Thymus (tissue), 11 donors: Measurements from ENCODE around the gene ALG12. TPM values are rescaled to one million over a fixed set of nuclear protein-coding genes. Genes with fewer than 3 reads are reported as not detected.

Experiments
- DNase-seq, 9 donors: peaks; one replicate each; pipeline ENCODE4 v3.0.0-alpha.2; 2013; ENCODE audit warnings: low spot score in 9 of 9, low read depth in 6 of 9, missing footprints in 1 of 9
- H3K27ac ChIP-seq, 2 donors: one replicate each; pipeline ENCODE4 v1.5.1; 2013; ENCODE audit warnings: control low read depth in 1 of 2, low read depth in 1 of 2, low read length in 1 of 2, mild to moderate bottlenecking in 1 of 2, moderate library complexity in 1 of 2
- H3K27me3 ChIP-seq, 2 donors: one replicate each; pipeline ENCODE4 v1.5.1; 2013; ENCODE audit warnings: low read length in 1 of 2; ENCODE audit not compliant: control insufficient read depth in 2 of 2, insufficient read depth in 1 of 2
- H3K36me3 ChIP-seq, 2 donors: one replicate each; pipeline ENCODE4 v1.5.1; 2013; ENCODE audit warnings: low read length in 1 of 2, mild to moderate bottlenecking in 1 of 2, moderate library complexity in 1 of 2; ENCODE audit not compliant: control insufficient read depth in 2 of 2, insufficient read depth in 2 of 2
- H3K4me1 ChIP-seq, 2 donors: one replicate each; pipeline ENCODE4 v1.5.1; 2013; ENCODE audit warnings: low read length in 2 of 2; ENCODE audit not compliant: control insufficient read depth in 2 of 2, insufficient read depth in 2 of 2
- H3K4me3 ChIP-seq, 2 donors: one replicate each; pipeline ENCODE4 v1.5.1; 2013; ENCODE audit warnings: low read length in 2 of 2, control low read depth in 1 of 2, mild to moderate bottlenecking in 1 of 2
- H3K9me3 ChIP-seq, 2 donors: one replicate each; pipeline ENCODE4 v1.5.1; 2013; ENCODE audit warnings: low read length in 1 of 2, mild to moderate bottlenecking in 1 of 2; ENCODE audit not compliant: control insufficient read depth in 2 of 2, insufficient read depth in 1 of 2
- WGBS: extraction: QIAGEN DNeasy Blood & Tissue Kit; methylation state at CpG from one replicate; pipeline ENCODE4 v1.1.7; 2013; 5-methylcytosine and 5-hydroxymethylcytosine counted together
- polyA plus RNA-seq: library from polyadenylated mRNA; stranded (reverse); fragments of 200-250 nt; gene quantifications from one replicate; pipeline ENCODE4 v1.2.3, GENCODE V29; 2013
- total RNA-seq: library from RNA; stranded (reverse); fragments of 120-200 nt; gene quantifications from one replicate; pipeline ENCODE4 v1.2.4, GENCODE V29; 2013
- donor health status: healthy.

The ALG12 gene
- total and polyA plus RNA-seq, 2 donors, result 7.6 to 9.1 TPM

DNA sequence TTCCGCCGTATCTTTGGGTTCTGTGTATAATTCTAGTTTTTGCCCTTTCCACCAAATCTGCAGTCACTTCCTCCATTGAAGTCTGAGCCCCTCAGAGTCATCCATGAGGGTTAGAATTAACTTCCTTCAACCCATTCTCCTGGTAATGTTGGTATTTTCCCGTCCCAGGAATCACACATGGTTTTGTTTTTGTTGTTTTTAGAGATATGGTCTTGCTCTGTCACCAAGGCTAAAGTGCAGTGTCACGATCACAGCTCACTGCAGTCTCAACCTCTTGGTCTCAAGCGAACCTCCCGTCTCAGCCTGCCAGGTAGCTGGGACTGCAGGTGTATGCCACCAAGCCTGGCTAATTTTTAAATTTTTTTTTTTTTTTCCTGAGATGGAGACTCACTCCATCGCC lies 45.9 kb downstream of the ALG12 start:
- H3K9me3 ChIP-seq, result peaks cover 6 to 19% of the 10 kb centered on the region in 2 donors
- peaks cover 13 to 14% of the 10 kb centered on the region in 2 donors for H3K4me1 ChIP-seq
- 95% methylated on average over 7 of the region's 7 CpGs for WGBS
- H3K27ac ChIP-seq, result no peak overlapping the region
- H3K4me3 ChIP-seq, result no peak overlapping the region
- H3K27me3 ChIP-seq, result no peaks in the 10 kb centered on the region
- H3K36me3 ChIP-seq, result peaks cover 9 to 17% of the 10 kb centered on the region in 2 donors
- DNase-seq, result no peak

DNA sequence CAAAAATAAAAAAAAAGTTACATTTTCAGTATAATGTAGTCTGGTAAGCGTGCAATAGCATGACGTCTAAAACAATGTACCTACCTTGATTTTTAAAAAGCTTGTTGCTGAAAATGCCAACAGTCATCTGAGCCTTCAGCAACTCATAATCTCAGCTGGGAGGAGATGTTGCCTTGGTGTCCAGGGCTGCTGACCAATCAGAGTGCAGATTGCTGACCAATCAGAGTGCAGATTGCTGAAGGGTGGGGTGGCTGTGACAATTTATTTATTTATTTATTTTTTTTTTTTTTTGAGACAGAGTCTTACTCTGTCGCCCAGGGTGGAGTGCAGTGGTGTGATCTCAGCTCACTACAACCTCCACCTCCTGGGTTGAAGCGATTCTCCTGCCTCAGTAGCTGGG lies 46.8 kb downstream of the ALG12 start:
- Histone ChIP-seq H3K27me3 (no peaks in the 10 kb centered on the region), H3K4me3 (no peak overlapping the region), H3K9me3 (peaks cover 8 to 25% of the 10 kb centered on the region in 2 donors), H3K4me1 (peaks cover 13 to 17% of the 10 kb centered on the region in 2 donors), H3K27ac (no peak overlapping the region), H3K36me3 (peaks cover 4 to 17% of the 10 kb centered on the region in 2 donors)
- WGBS, result 97% methylated on average over 4 of the region's 4 CpGs
- DNase-seq, result no peak

DNA sequence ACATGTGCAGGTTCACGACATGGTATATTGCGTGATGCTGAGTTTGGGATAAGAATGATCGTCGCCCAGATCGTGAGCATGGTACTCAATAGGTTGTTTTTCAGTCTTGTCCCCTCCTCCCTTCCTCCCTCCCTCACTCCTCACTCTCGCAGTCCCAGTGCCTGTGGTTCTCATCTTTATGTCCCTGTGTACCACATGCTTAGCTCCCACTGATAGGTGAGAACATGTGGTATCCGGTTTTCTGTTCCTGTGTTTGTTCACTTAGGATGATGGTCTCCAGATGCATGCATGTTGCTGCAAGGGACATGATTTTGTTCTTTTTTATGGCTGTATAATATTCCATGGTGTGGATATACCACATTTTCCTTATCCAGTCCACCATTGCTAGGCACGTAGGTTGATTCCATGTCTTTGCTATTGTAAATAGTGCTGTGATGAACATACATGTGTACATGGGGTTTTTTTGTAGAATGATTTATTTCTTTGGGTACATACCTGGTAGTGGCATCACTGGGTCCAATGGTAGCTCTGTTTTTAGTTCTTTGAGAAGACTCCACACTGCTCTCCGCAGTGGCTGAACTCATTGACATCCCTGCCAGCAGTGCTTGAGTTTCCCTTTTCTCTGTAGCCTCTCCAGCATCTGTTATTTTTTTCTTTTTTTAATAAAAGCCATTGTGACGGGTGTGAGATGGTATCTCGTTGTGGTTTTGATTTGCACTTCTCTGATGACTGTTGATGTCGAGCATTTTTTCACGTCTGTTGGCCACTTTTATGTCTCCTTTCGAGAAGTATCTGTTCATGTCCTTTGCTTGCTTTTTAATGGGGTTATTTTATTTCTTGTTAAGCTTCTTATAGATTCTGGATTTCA lies 48.2 kb downstream of the ALG12 start:
- H3K27ac ChIP-seq, result peak overlapping the region in 1 of 2 donors; percentile 37
- 54% methylated on average over 14 of the region's 14 CpGs for WGBS
- H3K4me3 ChIP-seq, result no peak overlapping the region
- H3K9me3 ChIP-seq, result peaks cover 8 to 33% of the 10 kb centered on the region in 2 donors
- H3K4me1 ChIP-seq, result peaks cover 13 to 17% of the 10 kb centered on the region in 2 donors
- H3K27me3 ChIP-seq, result no peaks in the 10 kb centered on the region
- DNase-seq, result peak in 1 of 9 donors; percentile 42
- peaks cover 2 to 19% of the 10 kb centered on the region in 2 donors for H3K36me3 ChIP-seq

DNA sequence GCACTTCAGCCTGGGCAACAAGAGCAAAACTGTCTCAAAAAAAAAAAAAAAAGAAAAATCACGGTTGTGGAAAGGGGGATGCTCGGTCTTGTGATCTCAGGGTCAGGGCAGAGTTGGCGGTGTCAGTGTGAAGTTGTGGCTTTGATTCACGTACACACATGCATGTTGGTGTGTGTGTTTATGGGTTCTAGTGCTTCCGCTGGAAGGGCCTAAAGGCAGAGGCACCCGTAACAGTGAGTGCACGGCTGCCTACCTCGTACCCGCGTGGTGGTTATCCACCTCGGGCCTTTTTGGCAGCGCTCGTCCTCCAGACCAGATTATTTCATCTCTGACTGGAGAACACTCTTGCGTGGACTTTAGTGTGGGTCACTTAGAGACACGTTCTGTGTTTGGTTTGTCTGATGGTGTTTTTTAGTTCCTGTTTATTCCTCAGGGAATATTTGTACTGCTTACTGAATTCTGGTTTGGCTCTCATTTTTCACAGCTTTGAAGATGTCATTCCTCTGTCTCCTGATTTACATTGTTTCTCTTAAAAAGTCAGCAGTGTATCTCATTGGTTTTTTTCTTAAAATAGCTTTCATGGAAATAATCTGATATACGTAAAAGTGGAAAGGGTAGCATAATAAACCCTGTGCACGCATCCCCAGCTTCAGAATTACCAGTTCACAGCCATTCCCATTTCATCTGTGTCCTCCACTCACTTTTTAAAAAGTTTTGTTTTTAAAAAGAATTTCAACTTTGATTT lies 49.0 kb downstream of the ALG12 start:
- peaks cover 2 to 19% of the 10 kb centered on the region in 2 donors for H3K36me3 ChIP-seq
- H3K27me3 ChIP-seq, result no peaks in the 10 kb centered on the region
- no peak for DNase-seq
- WGBS, result 91% methylated on average over 17 of the region's 17 CpGs
- no peak overlapping the region for H3K4me3 ChIP-seq
- peaks cover 16 to 21% of the 10 kb centered on the region in 2 donors for H3K4me1 ChIP-seq
- H3K27ac ChIP-seq, result no peak overlapping the region
- H3K9me3 ChIP-seq, result peaks cover 8 to 34% of the 10 kb centered on the region in 2 donors

DNA sequence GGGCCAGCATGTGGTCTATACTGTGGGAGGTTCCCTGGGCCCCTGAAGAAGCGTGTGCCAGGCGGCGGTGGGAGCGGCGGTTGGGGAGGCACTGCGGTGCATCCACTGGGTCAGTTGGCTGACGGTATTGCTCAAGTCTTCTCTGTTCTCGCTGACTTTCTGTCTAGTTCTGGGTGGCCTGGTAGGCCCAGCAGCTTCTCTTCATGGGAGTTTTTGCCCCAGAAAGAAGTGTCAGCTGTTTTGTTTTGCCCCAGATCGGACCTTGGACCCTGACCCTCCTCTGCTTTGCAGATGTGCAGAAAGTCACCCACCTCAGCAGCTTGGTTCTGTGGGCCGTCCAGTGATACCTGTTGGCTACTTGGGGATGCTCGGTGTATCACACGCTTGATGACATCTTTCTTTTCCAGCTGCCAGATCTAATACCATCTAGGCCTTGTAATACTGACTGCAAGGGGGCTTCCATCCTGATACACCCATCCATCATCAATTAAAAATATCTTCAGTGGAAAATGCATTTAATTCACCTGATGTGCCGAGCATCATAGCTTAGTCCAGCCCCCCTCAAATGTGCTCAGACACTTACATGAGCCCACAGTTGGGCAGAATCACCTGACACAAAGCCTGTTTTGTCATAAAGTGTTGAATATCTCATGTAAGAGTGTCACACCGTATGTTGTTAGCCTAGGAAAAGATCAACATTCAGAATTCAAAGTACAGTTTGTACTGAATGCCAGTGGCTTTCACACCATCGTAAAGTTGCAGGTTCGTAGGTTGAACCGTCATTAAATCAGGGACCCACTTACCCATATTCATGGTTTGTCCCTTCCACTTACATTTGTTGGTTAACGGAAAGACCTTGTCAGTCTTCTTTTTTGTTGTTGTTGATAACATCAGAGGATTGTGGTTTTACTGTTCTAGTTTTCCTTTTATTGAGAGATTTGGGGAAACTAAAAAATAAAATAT lies 50.7 kb downstream of the ALG12 start:
- DNase-seq, result peak in 1 of 9 donors; percentile 54
- peaks cover 29 to 37% of the 10 kb centered on the region in 2 donors for H3K4me1 ChIP-seq
- H3K27ac ChIP-seq, result peak overlapping the region; percentile 53 to 78
- 73% methylated on average over 18 of the region's 18 CpGs for WGBS
- peaks cover 2 to 19% of the 10 kb centered on the region in 2 donors for H3K36me3 ChIP-seq
- H3K4me3 ChIP-seq, result no peak overlapping the region
- peaks cover 8 to 34% of the 10 kb centered on the region in 2 donors for H3K9me3 ChIP-seq
- no peaks in the 10 kb centered on the region for H3K27me3 ChIP-seq

DNA sequence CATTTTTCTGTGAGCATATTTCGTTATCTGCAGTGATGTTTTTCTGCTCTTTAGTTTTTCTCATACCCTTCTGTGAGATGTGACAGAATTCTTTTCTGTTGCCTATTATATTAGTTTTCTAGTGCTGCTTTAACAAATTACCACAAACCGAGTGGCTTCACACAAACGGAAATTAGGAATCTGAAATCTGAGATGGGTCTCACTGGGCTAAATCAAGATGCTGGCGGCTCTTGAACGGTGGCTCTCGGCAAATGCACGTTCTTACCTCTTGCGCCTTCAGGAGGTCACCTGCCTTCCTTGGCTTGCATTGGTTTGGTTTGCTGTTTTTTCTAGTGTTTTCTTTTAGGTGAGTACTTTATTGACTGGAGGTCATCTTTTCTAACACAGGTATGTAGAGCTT lies 51.6 kb downstream of the ALG12 start:
- Histone ChIP-seq H3K9me3 (peaks cover 8 to 34% of the 10 kb centered on the region in 2 donors), H3K27ac (no peak overlapping the region), H3K4me3 (no peak overlapping the region), H3K4me1 (peaks cover 31 to 46% of the 10 kb centered on the region in 2 donors), H3K27me3 (no peaks in the 10 kb centered on the region), H3K36me3 (peaks cover 2 to 19% of the 10 kb centered on the region in 2 donors)
- DNase-seq, result no peak
- 96% methylated on average over 8 of the region's 8 CpGs for WGBS

DNA sequence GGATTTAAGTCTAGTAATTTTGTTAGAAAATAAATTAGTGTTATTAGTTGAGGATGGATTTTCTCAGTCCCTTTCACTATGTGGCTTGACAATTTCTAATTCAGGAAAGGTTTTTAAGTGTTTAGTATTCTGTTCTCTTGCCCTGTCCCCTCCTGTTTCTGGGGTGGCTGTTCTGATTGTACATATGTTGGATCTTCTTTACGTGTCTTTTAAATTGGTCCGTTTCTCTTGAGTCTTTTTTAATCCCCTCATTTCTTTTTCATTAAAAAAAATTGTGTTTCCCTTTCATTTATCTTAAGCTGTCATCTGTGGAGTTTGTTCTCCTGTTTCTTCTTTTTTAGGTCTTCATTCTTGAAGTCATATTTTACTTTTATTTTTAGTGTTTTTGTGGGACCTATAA lies 52.1 kb downstream of the ALG12 start:
- 37% methylated on average over 2 of the region's 2 CpGs for WGBS
- H3K27ac ChIP-seq, result no peak overlapping the region

DNA sequence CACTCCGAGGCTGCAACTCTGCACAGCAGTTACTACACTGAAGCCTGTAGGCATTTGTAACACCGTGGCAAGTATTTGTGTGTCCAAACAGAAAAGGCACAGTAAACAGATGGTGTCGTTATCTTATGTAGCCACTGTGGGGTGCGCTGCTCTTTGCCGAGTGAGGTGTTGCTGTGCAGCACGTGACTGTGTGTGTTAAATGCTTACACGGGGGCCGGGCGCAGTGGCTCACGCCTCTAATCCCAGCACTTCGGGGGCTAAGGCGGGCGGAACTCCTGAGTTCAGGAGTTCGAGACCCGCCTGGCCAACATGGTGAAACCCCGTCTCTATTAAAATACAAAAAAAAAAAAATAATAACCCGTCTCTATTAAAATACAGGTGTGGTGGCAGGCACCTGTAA lies 53.1 kb downstream of the ALG12 start:
- H3K36me3 ChIP-seq, result peaks cover 0 to 19% of the 10 kb centered on the region in 2 donors
- WGBS, result 92% methylated on average over 17 of the region's 17 CpGs
- H3K27me3 ChIP-seq, result no peaks in the 10 kb centered on the region
- H3K4me3 ChIP-seq, result no peak overlapping the region
- H3K9me3 ChIP-seq, result peaks cover 8 to 34% of the 10 kb centered on the region in 2 donors
- no peak overlapping the region for H3K27ac ChIP-seq
- DNase-seq, result no peak
- peaks cover 30 to 45% of the 10 kb centered on the region in 2 donors for H3K4me1 ChIP-seq

More for the DNA sequence above, 52.1 kb downstream of the ALG12 start:
- no peaks in the 10 kb centered on the region for H3K27me3 ChIP-seq
- peaks cover 0 to 19% of the 10 kb centered on the region in 2 donors for H3K36me3 ChIP-seq
- H3K4me1 ChIP-seq, result peaks cover 33 to 48% of the 10 kb centered on the region in 2 donors
- DNase-seq, result no peak
- no peak overlapping the region for H3K4me3 ChIP-seq
- H3K9me3 ChIP-seq, result peaks cover 8 to 34% of the 10 kb centered on the region in 2 donors
